Fibroblast of skin of left biceps (primary cell): ENCODE results near the gene STYXL1.

Experiments used
- DNase-seq, 2 experiments: peaks; one replicate each; pipeline ENCODE4 v3.0.0-alpha.2; 2013; ENCODE audit warnings: low read depth in 2 of 2

The STYXL1 gene

GRCh38 chr7:75955331-75955955, 92.4 kb downstream of the STYXL1 start:
- DNase-seq = no peak

- DNase-seq = no peak
Observed at GRCh38 chr7:75953931-75954330, 93.9 kb downstream of the STYXL1 start.

- DNase-seq = no peak
Observed at GRCh38 chr7:75953431-75953830, 94.4 kb downstream of the STYXL1 start.

GRCh38 chr7:75951506-75951905, 96.3 kb downstream of the STYXL1 start:
- DNase-seq = peak in 1 of 2 experiments; percentile 34

GRCh38 chr7:75950111-75950681, 97.6 kb downstream of the STYXL1 start:
- DNase-seq = no peak

GRCh38 chr7:75948179-75948578, 99.6 kb downstream of the STYXL1 start:
- DNase-seq = no peak
